WTC11 (cell line): ENCODE measurements around the gene KLF13. TPM values are rescaled to one million over a fixed set of nuclear protein-coding genes. Genes with fewer than 3 reads are reported as not detected.

Experiments
- ATAC-seq: fragments of 200-7000 bp; cut with Tn5 transposase; 2 replicates; pipeline ENCODE4 v1.10.0; 2021; ENCODE audit warnings: mild to moderate bottlenecking, moderate library complexity
- CTCF ChIA-PET: fragments of 300-600 bp; sonication (Branson Sonifier 250); formaldehyde crosslinking; loops from one replicate; lab custom pipeline; 2021; ENCODE audit warnings: antibody characterized with exemption; lab: Charles Lee
- POLR2A ChIA-PET: fragments of 350-600 bp; sonication (Branson Sonifier 250); formaldehyde crosslinking; loops from one replicate; lab custom pipeline; 2021; ENCODE audit warnings: antibody characterized with exemption; lab: Charles Lee
- DNase-seq: peaks from one replicate; pipeline ENCODE4 v3.0.0; 2021; ENCODE audit warnings: low spot score
- H3K27ac Mint-ChIP-seq: 2 replicates; pipeline ENCODE4 v1.8.0; 2021; ENCODE audit warnings: mixed read lengths
- H3K27me3 Mint-ChIP-seq: 2 replicates; pipeline ENCODE4 v1.8.0; 2021; ENCODE audit warnings: low read depth, mild to moderate bottlenecking, moderate library complexity, mixed read lengths
- H3K36me3 Mint-ChIP-seq: 2 replicates; pipeline ENCODE4 v1.8.0; 2021; ENCODE audit warnings: mixed read lengths
- H3K4me1 Mint-ChIP-seq: 2 replicates; pipeline ENCODE4 v1.8.0; 2022; ENCODE audit warnings: mixed read lengths
- H3K4me3 Mint-ChIP-seq: 2 replicates; pipeline ENCODE4 v1.8.0; 2021; ENCODE audit warnings: mild to moderate bottlenecking, moderate library complexity, mixed read lengths
- H3K9me3 Mint-ChIP-seq: 2 replicates; pipeline ENCODE4 v1.8.0; 2021; ENCODE audit warnings: mixed read lengths
- E2F5 ChIP-seq: sonication (generic); formaldehyde crosslinking; IDR thresholded peaks from 2 replicates; pipeline ENCODE4 v1.8.1; 2022; ENCODE audit warnings: mild to moderate bottlenecking, moderate library complexity, missing genetic modification reagents
- ELF4 ChIP-seq: sonication (generic); formaldehyde crosslinking; IDR thresholded peaks from 2 replicates; pipeline ENCODE4 v1.8.1; 2022; ENCODE audit warnings: low read depth, mild to moderate bottlenecking, moderate library complexity, missing genetic modification reagents
- EMX1 ChIP-seq: fragments of 250-450 bp; sonication (Bioruptor Pico); IDR thresholded peaks from 2 replicates; pipeline ENCODE4 v1.8.0; 2021; ENCODE audit warnings: mild to moderate bottlenecking
- GABPB1 ChIP-seq: sonication (generic); formaldehyde crosslinking; IDR thresholded peaks from 2 replicates; pipeline ENCODE4 v1.8.1; 2023; ENCODE audit warnings: mild to moderate bottlenecking, missing genetic modification reagents
- GTF2I ChIP-seq: fragments of 250-450 bp; sonication (Bioruptor Pico); conservative IDR thresholded peaks from 2 replicates; pipeline ENCODE4 v1.4.0; 2021; ENCODE audit warnings: mild to moderate bottlenecking
- JAZF1 ChIP-seq: fragments of 250-450 bp; sonication (Bioruptor Pico); IDR thresholded peaks from 2 replicates; pipeline ENCODE4 v1.9.0; 2021; ENCODE audit warnings: moderate library complexity, mild to moderate bottlenecking, inconsistent platforms
- MYBL2 ChIP-seq: sonication (generic); formaldehyde crosslinking; IDR thresholded peaks from 2 replicates; pipeline ENCODE4 v1.8.1; 2023; ENCODE audit warnings: mild to moderate bottlenecking, moderate library complexity, missing genetic modification reagents
- NFATC4 ChIP-seq: fragments of 250-450 bp; sonication (Bioruptor Pico); IDR thresholded peaks from 2 replicates; pipeline ENCODE4 v1.9.0; 2021; ENCODE audit warnings: mild to moderate bottlenecking
- NR1H2 ChIP-seq: sonication (generic); formaldehyde crosslinking; IDR thresholded peaks from 2 replicates; pipeline ENCODE4 v1.9.0; 2021; ENCODE audit warnings: mild to moderate bottlenecking, moderate library complexity, missing genetic modification reagents
- NR3C1 ChIP-seq: sonication (generic); formaldehyde crosslinking; conservative IDR thresholded peaks from 2 replicates; pipeline ENCODE4 v1.8.1; 2023; ENCODE audit warnings: low read depth, mild to moderate bottlenecking, missing genetic modification reagents
- ZNF121 ChIP-seq: sonication (generic); formaldehyde crosslinking; IDR thresholded peaks from 2 replicates; pipeline ENCODE4 v1.8.0; 2023; ENCODE audit warnings: missing genetic modification reagents
- ZNF219 ChIP-seq: sonication (generic); formaldehyde crosslinking; IDR thresholded peaks from 2 replicates; pipeline ENCODE4 v1.8.0; 2023; ENCODE audit warnings: missing genetic modification reagents, mild to moderate bottlenecking, borderline replicate concordance
- ZNF396 ChIP-seq: fragments of 250-450 bp; sonication (Bioruptor Pico); IDR thresholded peaks from 2 replicates; pipeline ENCODE4 v1.8.0; 2021; ENCODE audit warnings: mild to moderate bottlenecking, moderate library complexity, borderline replicate concordance
- ZNF416 ChIP-seq: fragments of 250-450 bp; sonication (Bioruptor Pico); IDR thresholded peaks from 2 replicates; pipeline ENCODE4 v1.9.0; 2021; ENCODE audit warnings: mild to moderate bottlenecking, inconsistent platforms
- ZNF423 ChIP-seq: fragments of 250-450 bp; sonication (Bioruptor Pico); IDR thresholded peaks from 2 replicates; pipeline ENCODE4 v2.1.2; 2022; ENCODE audit warnings: mild to moderate bottlenecking, moderate library complexity
- total RNA-seq: library from RNA; stranded (reverse); gene quantifications from 3 replicates; pipeline ENCODE4 v1.2.3, GENCODE V29; 2021
- TF ChIP-seq, protein P1 (sequence below): sonication (generic); formaldehyde crosslinking; IDR thresholded peaks from 2 replicates; pipeline ENCODE4 v1.8.0; 2023; ENCODE audit warnings: missing genetic modification reagents, mild to moderate bottlenecking, borderline replicate concordance
- TF ChIP-seq, protein P2 (sequence below): sonication (generic); formaldehyde crosslinking; IDR thresholded peaks from 2 replicates; pipeline ENCODE4 v1.8.1; 2023; ENCODE audit warnings: mild to moderate bottlenecking, moderate library complexity, missing genetic modification reagents

The KLF13 gene
- total RNA-seq, 1 experiment from 2014 or later, result 38.1 TPM

DNA sequence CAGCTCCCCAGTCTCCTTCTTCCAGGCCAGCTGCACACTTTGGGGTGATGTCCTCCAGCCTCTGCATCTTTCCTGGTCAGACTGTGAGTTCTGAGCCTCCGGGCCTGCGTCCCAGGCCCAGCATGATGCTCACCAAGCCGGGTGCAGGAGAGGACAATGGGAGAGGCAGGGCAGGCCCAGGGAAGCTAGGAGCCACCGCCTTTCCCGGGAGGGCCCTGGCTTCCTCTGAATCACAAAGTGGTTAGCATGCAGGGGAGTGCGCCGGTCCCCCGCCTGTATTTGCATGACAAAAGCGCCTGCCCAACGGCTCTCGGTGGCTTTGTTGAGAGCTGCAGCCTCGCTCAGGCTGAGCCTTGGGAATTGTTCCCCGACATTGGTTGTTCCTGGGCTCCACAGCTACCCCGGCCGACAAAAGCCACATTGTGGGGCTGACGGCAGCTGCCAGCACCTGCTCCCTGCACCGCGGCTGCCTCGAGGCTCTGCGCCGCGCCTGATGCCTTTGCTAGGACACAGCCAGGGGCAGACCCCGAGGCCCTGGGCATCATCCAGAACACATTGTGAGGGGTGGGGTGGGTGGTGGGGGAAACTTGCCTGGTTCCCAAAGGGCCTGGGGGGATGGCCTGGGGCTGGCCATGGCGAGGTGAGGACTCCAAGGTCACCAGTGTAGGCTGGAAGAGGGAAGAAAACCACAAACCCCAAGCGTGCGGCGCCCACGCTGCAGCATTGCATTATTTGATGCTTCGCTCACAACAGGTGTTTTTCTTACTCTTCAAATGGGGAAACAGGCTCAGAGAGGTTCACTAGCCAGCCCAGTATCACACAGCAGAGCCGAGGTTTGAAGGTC, 20.0 kb upstream of the KLF13 start (continued):
- TF ChIP-seq MYBL2 (CRISPR knock-in tag), result peak; percentile 92
- TF ChIP-seq EMX1 (CRISPR knock-in tag), result no peak
- no peak for TF ChIP-seq GABPB1 (CRISPR knock-in tag)
- no peak for TF ChIP-seq NR1H2 (CRISPR knock-in tag)
- TF ChIP-seq NFATC4, result no peak
- TF ChIP-seq NR3C1 (CRISPR knock-in tag), result no peak
- TF ChIP-seq ZNF121, result no peak
- TF ChIP-seq, all 79 proteins: peak for 17

DNA sequence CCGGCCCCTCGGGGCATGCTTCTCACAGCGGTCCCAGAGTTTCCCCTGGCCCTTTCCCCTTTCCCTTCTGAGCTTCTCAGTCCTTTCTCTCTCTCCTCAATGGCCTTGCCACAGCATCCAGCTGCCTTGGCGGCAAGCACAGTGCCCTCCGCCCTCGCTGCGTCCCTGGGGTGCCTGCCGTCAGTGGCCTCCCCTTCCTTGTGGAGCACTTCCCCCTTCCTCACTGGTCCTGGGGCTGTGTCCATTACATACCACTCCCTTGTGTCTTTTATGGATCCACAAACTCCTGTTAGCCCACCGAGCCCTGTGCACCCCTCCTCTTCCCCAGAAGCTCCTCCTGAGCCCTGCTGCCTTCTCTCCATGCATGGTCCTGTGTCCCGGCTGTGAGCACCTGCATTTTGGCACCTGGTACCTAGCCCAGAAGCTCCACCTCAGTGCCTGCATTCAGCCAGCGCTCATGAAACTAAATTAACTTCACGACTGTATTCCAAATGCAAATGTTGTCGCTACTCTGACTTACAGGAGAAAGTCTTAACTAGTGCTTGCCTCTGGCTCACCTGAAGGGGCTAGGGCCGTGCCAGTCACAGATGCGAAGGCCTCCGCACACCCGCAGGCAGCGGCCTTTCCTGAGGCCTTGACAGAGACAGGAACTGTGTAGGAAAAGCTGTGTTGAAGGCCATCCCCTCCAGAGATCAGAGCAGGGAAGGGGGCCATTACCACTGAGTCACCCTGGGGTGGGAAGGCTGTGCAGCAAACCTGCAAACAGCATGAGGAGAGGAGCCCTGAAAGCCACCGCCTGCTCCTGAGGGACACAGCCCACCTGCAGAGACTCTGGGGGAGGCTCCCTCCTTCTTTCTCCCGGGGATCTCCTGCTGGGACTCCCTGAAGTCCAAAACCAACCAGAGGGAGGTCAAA, 19.1 kb upstream of the KLF13 start:
- Mint-ChIP-seq H3K9me3 (no peaks in the 10 kb centered on the region), H3K36me3 (no peaks in the 10 kb centered on the region), H3K4me1 (peaks cover 67% of the 10 kb centered on the region), H3K27ac (peak overlapping the region; percentile 99), H3K4me3 (peak overlapping the region; percentile 64), H3K27me3 (peaks cover 5% of the 10 kb centered on the region)
- POLR2A ChIA-PET, result interaction anchor here (0.8 to 1.3 kb wide), 2 partner anchors 9 to 19 kb away, joined by 4 to 7 read pairs; partner anchors contain the start of gene KLF13
- no peak for ATAC-seq
- CTCF ChIA-PET, result interaction anchor here (0.5 to 2.9 kb wide), 12 partner anchors 9 to 267 kb away, joined by 3 to 11 read pairs (median 4); partner anchors contain the start of gene KLF13
- DNase-seq, result no peak
- TF ChIP-seq ZNF416 (CRISPR knock-in tag) (no peak), ZNF423 (CRISPR knock-in tag) (0 out of 2 replicates have a peak, but pooled peaks have one; percentile 39), ELF4 (CRISPR knock-in tag) (no peak), GTF2I (CRISPR knock-in tag) (0 out of 2 replicates have a peak, but pooled peaks have one; percentile 1), ZNF219 (no peak), JAZF1 (no peak), E2F5 (no peak), ZNF396 (CRISPR knock-in tag) (no peak)
- TF ChIP-seq, protein P1, sequence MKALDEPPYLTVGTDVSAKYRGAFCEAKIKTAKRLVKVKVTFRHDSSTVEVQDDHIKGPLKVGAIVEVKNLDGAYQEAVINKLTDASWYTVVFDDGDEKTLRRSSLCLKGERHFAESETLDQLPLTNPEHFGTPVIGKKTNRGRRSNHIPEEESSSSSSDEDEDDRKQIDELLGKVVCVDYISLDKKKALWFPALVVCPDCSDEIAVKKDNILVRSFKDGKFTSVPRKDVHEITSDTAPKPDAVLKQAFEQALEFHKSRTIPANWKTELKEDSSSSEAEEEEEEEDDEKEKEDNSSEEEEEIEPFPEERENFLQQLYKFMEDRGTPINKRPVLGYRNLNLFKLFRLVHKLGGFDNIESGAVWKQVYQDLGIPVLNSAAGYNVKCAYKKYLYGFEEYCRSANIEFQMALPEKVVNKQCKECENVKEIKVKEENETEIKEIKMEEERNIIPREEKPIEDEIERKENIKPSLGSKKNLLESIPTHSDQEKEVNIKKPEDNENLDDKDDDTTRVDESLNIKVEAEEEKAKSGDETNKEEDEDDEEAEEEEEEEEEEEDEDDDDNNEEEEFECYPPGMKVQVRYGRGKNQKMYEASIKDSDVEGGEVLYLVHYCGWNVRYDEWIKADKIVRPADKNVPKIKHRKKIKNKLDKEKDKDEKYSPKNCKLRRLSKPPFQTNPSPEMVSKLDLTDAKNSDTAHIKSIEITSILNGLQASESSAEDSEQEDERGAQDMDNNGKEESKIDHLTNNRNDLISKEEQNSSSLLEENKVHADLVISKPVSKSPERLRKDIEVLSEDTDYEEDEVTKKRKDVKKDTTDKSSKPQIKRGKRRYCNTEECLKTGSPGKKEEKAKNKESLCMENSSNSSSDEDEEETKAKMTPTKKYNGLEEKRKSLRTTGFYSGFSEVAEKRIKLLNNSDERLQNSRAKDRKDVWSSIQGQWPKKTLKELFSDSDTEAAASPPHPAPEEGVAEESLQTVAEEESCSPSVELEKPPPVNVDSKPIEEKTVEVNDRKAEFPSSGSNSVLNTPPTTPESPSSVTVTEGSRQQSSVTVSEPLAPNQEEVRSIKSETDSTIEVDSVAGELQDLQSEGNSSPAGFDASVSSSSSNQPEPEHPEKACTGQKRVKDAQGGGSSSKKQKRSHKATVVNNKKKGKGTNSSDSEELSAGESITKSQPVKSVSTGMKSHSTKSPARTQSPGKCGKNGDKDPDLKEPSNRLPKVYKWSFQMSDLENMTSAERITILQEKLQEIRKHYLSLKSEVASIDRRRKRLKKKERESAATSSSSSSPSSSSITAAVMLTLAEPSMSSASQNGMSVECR (CRISPR knock-in tag), result no peak
- TF ChIP-seq, protein P2, sequence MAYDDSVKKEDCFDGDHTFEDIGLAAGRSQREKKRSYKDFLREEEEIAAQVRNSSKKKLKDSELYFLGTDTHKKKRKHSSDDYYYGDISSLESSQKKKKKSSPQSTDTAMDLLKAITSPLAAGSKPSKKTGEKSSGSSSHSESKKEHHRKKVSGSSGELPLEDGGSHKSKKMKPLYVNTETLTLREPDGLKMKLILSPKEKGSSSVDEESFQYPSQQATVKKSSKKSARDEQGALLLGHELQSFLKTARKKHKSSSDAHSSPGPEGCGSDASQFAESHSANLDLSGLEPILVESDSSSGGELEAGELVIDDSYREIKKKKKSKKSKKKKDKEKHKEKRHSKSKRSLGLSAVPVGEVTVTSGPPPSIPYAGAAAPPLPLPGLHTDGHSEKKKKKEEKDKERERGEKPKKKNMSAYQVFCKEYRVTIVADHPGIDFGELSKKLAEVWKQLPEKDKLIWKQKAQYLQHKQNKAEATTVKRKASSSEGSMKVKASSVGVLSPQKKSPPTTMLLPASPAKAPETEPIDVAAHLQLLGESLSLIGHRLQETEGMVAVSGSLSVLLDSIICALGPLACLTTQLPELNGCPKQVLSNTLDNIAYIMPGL (CRISPR knock-in tag), result no peak
